ENCODE data around the gene TMOD1. TPM values are rescaled to one million over a fixed set of nuclear protein-coding genes. Genes with fewer than 3 reads are reported as not detected.

Gene TMOD1
- total RNA-seq, 1 donor from 2014 or later: 0.49 TPM

DNA sequence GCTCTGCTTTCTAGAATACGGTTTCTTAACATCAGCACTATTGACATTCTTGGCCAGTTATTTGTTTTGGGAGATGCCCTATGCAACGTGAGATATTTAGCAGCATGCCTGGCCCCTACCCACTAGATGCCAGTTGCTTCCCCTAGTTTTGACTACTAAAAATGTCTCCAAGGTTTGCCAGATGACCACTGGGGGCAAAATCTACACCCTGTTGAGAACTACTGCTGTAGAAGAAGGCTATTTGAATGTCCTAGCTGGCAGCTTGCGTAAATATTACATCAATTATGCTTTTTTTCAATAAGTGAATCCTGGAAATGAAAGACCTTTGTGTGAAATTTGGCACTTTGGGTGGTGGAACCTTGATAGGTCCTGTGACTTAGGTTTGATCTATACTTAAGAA, 137.2 kb downstream of the TMOD1 start:
- no peak for DNase-seq (ENCODE audit: low spot score in 2 of 2, unreplicated experiment in 2 of 2)
- Mint-ChIP-seq H3K9me3 (no peaks in the 10 kb centered on the region), H3K4me1 (peaks cover 25% of the 10 kb centered on the region), H3K27me3 (ENCODE audit: low read depth) (no peaks in the 10 kb centered on the region), H3K27ac (no peak overlapping the region), H3K36me3 (peaks cover 8% of the 10 kb centered on the region), H3K4me3 (no peak overlapping the region)
- no peak for TF ChIP-seq CTCF (IDR thresholded peaks at IDR 0.05; ENCODE audit: unreplicated experiment)

DNA sequence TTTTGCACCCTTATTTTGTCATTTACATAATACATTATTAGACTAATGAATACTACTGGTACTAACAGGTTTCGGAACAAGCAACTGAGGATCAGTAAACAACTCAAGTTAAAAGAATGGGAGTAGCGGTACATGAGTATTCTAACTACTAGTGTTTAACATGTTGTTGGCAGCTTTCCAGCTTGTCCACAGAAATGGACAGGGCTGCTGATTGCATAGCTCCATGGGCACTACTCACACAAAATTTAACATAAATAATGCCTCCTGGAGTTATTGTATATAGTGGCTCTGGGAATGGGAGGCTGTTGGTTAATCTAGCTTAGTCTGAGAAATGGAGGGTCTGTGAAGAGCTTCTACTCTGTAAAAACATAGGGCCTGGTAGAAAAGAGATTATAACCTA, 138.9 kb downstream of the TMOD1 start:
- no peak for DNase-seq (ENCODE audit: low spot score in 2 of 2, unreplicated experiment in 2 of 2)
- H3K4me3 Mint-ChIP-seq: no peak overlapping the region
- no peaks in the 10 kb centered on the region for H3K27me3 Mint-ChIP-seq (ENCODE audit: low read depth)
- no peak overlapping the region for H3K27ac Mint-ChIP-seq
- TF ChIP-seq CTCF (IDR thresholded peaks at IDR 0.05; ENCODE audit: unreplicated experiment): no peak
- no peaks in the 10 kb centered on the region for H3K9me3 Mint-ChIP-seq
- peaks cover 15% of the 10 kb centered on the region for H3K36me3 Mint-ChIP-seq
- peaks cover 14% of the 10 kb centered on the region for H3K4me1 Mint-ChIP-seq

DNA sequence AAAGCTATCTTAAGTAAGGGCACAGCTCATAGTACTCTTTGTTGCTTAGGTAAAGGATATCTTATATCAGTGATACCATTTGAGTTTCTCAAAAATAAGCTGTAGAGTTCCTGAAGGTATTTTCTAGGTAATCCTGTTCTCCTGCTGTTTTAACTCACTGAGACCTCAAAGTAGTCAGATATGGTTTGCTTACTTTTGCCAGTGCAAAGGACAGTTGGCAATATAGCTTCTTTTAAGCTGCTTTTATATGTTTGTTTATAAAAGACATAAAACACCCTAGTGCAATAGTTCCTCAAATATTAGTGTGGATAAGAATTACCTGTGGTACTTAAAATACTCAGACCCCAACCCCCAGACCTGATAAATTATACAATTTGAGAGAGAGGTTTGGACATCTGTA, 144.3 kb downstream of the TMOD1 start:
- Mint-ChIP-seq H3K4me3 (no peak overlapping the region), H3K4me1 (no peaks in the 10 kb centered on the region), H3K27ac (no peak overlapping the region), H3K27me3 (ENCODE audit: low read depth) (no peaks in the 10 kb centered on the region), H3K9me3 (no peaks in the 10 kb centered on the region), H3K36me3 (peaks cover 25% of the 10 kb centered on the region)
- DNase-seq (ENCODE audit: low spot score in 2 of 2, unreplicated experiment in 2 of 2): no peak
- TF ChIP-seq CTCF (IDR thresholded peaks at IDR 0.05; ENCODE audit: unreplicated experiment): no peak

GRCh38 chr9:97647996-97648395, 146.5 kb downstream of the TMOD1 start:
- Mint-ChIP-seq H3K9me3 (no peaks in the 10 kb centered on the region), H3K36me3 (peaks cover 28% of the 10 kb centered on the region), H3K4me3 (no peak overlapping the region), H3K27ac (no peak overlapping the region), H3K4me1 (no peaks in the 10 kb centered on the region), H3K27me3 (ENCODE audit: low read depth) (no peaks in the 10 kb centered on the region)
- TF ChIP-seq CTCF (IDR thresholded peaks at IDR 0.05; ENCODE audit: unreplicated experiment): no peak
- no peak for DNase-seq (ENCODE audit: low spot score in 2 of 2, unreplicated experiment in 2 of 2)

Other genes with a start within 250 kb of the TMOD1 start
- 16.1 to 17.7 TPM (median 17.1 TPM) in 3 replicates for gene CCDC180, start 194.0 kb upstream of the TMOD1 start, total RNA-seq
- 8.6 to 8.9 TPM (median 8.6 TPM) in 3 replicates for gene TDRD7, start 89.6 kb upstream of the TMOD1 start, total RNA-seq
- gene TSTD2, start 131.7 kb downstream of the TMOD1 start, total RNA-seq: 35.5 to 37.9 TPM (median 37.3 TPM) in 3 replicates
- 35.1 to 38.9 TPM (median 38.4 TPM) in 3 replicates for gene NCBP1, start 132.2 kb downstream of the TMOD1 start, total RNA-seq
- gene XPA, start 195.7 kb downstream of the TMOD1 start, total RNA-seq: 15.5 to 17.5 TPM (median 15.9 TPM) in 3 replicates